Aortic smooth muscle cell (primary cell): ENCODE results near the gene REG3A. TPM values are rescaled to one million over a fixed set of nuclear protein-coding genes. Genes with fewer than 3 reads are reported as not detected.

Source experiments
- total RNA-seq: library from RNA; depleted of rRNA; stranded (reverse); fragments of >200 nt; gene quantifications from 2 replicates; pipeline ENCODE4 v1.2.3, GENCODE V29; 2014

The REG3A gene
- total RNA-seq: not detected in 2 replicates

DNA sequence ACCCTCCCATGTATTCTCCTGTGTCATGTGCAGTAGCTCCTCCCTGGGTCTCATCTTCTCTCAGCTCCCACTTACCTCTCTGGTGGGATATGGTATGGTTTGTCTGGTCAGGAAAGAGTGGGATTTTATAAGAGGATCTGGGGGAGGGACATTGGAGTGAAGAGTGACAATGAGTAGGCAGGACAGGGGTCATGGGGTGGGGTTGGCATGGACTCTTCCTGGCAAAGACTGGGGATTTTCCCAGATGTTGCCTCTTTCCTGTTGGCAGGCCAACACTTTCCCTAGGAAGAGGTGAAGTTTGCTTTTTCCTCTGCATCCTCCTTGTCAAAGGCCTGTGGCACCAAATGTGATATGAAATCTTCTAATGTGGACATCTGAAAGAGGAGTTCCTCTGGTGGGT, at the start of gene REG3A:
REG3A (minus strand) TSS at position 101 of the 400 bp plus-strand sequence. CDS start 348 bp downstream, outside the sequence.

DNA sequence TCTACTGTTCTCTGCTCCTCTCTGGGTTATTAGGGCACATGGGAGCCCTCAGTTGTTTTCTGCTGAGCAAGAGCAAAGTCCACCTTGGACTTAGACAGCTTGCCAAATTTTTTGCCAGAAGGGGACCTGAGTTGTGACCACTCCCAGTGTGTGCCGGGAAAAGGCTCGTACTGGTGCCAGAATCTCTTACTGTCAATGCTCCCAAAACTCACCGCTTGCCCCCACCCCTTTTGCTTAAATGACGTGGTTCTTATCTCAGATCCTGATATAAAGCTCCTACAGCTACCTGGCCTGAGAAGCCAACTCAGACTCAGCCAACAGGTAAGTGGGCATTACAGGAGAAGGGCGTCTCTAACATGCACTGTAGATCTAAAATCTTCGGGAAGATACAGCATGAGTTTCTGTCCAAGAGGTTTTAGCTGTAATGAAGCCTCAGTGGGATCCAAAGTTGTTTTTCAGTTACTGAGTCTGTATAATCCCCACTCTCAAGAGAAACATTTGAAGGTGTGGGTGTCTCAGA, 39.3 kb downstream of the REG3A start, which contains the start of gene REG1A:
REG1A (plus strand) TSS at position 295 of the 520 bp plus-strand sequence. CDS start 374 bp downstream, outside the sequence.

Other genes with a start within 250 kb of the REG3A start
- gene REG3G, start 134.1 kb downstream of the REG3A start, total RNA-seq: not detected in 2 replicates
- gene REG1B, start 71.8 kb downstream of the REG3A start, total RNA-seq: not detected in 2 replicates
- not detected in 2 replicates for gene REG1A, start 39.3 kb downstream of the REG3A start, total RNA-seq